Measurements from ENCODE around the gene GET4.

GET4 gene

DNA sequence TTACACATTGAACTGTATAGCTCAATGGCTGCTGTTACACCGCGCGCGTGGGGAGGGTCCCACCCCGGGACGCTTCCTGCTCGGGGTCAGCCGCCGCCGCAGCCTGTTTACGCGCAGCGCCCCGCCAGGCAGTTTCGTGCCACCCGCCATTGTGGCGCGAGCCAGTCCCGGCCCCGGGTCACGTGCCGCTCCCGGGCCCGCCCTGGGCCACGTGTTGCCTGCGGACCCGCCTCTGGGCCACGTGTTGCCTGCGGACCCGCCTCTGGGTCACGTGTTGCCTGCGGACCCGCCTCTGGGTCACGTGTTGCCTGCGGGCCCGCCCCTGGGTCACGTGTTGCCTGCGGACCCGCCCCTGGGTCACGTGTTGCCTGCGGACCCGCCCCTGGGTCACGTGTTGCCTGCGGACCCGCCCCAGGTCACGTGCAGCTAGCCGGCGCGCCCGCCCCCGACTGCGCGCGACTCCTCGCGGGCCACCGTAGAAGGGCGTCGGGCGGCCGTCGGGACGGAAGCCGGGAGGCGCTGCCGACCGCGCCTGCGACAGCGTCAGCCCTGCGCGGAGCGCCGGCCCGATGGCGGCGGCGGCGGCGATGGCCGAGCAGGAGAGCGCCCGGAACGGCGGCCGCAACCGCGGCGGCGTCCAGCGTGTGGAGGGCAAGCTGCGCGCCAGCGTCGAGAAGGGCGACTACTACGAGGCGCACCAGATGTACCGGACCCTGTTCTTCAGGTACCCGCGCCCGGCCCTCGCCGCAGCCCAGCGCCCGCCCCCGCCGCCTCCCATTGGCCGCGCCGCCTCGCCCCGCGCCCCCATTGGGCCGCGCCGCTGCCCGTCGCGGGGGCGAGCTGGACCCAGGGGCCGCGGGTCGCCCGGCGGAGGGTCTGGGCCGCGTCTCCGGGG lies at the start of gene GET4:
TSS of gene GET4 (plus strand) at position 478 of the 895 bp plus-strand sequence. CDS start at position 570, 92 bp downstream.
- H3K36me3 ChIP-seq (ENCODE audit: insufficient read depth, low read length), result peaks cover 11% of the 10 kb centered on the region; the same call in 1 of the 2 replicates
- H3K27ac ChIP-seq (ENCODE audit: low read depth, low read length), result peak within 1 kb of the TSS; percentile 71
- no peaks in the 10 kb centered on the region for H3K27me3 ChIP-seq (ENCODE audit: insufficient read depth, low read length)
- peaks cover 22% of the 10 kb centered on the region for H3K4me1 ChIP-seq (ENCODE audit: control insufficient read depth, insufficient read depth, low read length, unreplicated experiment)
- peaks cover 36% of the 10 kb centered on the region for H3K79me2 ChIP-seq (ENCODE audit: control insufficient read depth, insufficient read depth, low read length, unreplicated experiment)
- peak within 1 kb of the TSS; percentile 87 for H3K4me3 ChIP-seq (ENCODE audit: low read depth, low read length)
- H2AFZ ChIP-seq (ENCODE audit: low read length, unreplicated experiment), result peak within 1 kb of the TSS; percentile 91

- H3K4me3 ChIP-seq (ENCODE audit: low read depth, low read length), result no peak overlapping the region
- H3K36me3 ChIP-seq (ENCODE audit: insufficient read depth, low read length), result no peaks in the 10 kb centered on the region
- peaks cover 44% of the 10 kb centered on the region for H3K4me1 ChIP-seq (ENCODE audit: control insufficient read depth, insufficient read depth, low read length, unreplicated experiment)
- peaks cover 78% of the 10 kb centered on the region for H3K79me2 ChIP-seq (ENCODE audit: control insufficient read depth, insufficient read depth, low read length, unreplicated experiment)
- no peak overlapping the region for H3K27ac ChIP-seq (ENCODE audit: low read depth, low read length)
- no peak overlapping the region for H2AFZ ChIP-seq (ENCODE audit: low read length, unreplicated experiment)
- no peaks in the 10 kb centered on the region for H3K27me3 ChIP-seq (ENCODE audit: insufficient read depth, low read length)
Observed at GRCh38 chr7:828793-829561, 47.4 kb upstream of the GET4 start.

DNA sequence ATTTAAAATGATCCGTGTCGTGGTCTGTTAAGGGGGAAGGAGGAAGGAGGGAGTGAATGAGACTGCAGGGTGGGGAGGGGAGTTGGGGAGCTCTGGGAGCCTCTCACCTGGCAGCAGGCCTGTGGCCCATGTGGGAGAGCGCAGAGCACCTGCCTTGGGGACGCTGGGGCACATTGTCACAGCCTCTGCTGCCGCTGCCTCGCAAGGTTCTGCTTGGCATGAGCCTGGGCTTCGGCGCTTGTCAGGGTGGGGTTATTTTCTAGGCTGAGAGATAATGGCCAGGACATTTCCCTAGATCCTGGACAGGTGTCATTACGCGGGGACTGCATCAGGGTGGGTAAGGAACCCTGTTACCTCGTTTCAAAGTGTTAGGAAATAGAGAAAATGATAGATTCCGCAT lies 46.3 kb upstream of the GET4 start:
- H2AFZ ChIP-seq (ENCODE audit: low read length, unreplicated experiment), result no peak overlapping the region
- H3K27me3 ChIP-seq (ENCODE audit: insufficient read depth, low read length), result no peaks in the 10 kb centered on the region
- H3K36me3 ChIP-seq (ENCODE audit: insufficient read depth, low read length), result no peaks in the 10 kb centered on the region
- H3K27ac ChIP-seq (ENCODE audit: low read depth, low read length), result no peak overlapping the region; the same call in 1 of the 2 replicates
- H3K4me1 ChIP-seq (ENCODE audit: control insufficient read depth, insufficient read depth, low read length, unreplicated experiment), result peaks cover 42% of the 10 kb centered on the region
- no peak overlapping the region for H3K4me3 ChIP-seq (ENCODE audit: low read depth, low read length)
- H3K79me2 ChIP-seq (ENCODE audit: control insufficient read depth, insufficient read depth, low read length, unreplicated experiment), result peaks cover 77% of the 10 kb centered on the region

DNA sequence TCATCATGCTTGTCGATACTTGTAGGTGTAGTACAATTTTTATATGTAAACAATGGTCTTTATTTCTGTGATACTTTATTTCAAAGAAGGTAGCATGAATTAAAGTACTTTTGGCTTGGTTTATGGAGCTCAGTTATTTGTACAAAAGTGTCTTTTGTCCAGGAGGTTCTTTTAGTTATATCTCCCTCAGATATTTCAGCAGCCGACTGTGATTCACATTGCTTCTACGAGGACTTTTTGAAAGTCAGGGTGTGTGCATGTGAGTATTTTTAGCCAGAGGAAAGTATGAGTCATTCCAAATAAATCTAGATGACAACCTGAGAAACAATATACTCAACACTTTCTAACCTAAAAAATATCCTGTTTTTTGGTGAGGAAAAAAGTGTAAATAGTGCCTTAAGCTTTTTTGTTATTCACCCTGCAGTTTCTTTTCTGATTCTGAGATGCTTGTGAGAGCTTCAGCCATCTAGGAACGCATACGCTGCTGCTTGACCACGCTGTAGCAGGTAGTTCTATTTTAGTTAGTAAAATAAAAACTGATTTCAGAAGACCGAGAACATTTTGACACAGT lies 44.7 kb upstream of the GET4 start:
- Histone ChIP-seq H3K4me3 (ENCODE audit: low read depth, low read length) (peak overlapping the region; percentile 64), H3K27ac (ENCODE audit: low read depth, low read length) (peak overlapping the region; percentile 99), H3K79me2 (ENCODE audit: control insufficient read depth, insufficient read depth, low read length, unreplicated experiment) (peaks cover 78% of the 10 kb centered on the region), H3K4me1 (ENCODE audit: control insufficient read depth, insufficient read depth, low read length, unreplicated experiment) (peaks cover 29% of the 10 kb centered on the region), H2AFZ (ENCODE audit: low read length, unreplicated experiment) (no peak overlapping the region), H3K27me3 (ENCODE audit: insufficient read depth, low read length) (no peaks in the 10 kb centered on the region), H3K36me3 (ENCODE audit: insufficient read depth, low read length) (no peaks in the 10 kb centered on the region)

DNA sequence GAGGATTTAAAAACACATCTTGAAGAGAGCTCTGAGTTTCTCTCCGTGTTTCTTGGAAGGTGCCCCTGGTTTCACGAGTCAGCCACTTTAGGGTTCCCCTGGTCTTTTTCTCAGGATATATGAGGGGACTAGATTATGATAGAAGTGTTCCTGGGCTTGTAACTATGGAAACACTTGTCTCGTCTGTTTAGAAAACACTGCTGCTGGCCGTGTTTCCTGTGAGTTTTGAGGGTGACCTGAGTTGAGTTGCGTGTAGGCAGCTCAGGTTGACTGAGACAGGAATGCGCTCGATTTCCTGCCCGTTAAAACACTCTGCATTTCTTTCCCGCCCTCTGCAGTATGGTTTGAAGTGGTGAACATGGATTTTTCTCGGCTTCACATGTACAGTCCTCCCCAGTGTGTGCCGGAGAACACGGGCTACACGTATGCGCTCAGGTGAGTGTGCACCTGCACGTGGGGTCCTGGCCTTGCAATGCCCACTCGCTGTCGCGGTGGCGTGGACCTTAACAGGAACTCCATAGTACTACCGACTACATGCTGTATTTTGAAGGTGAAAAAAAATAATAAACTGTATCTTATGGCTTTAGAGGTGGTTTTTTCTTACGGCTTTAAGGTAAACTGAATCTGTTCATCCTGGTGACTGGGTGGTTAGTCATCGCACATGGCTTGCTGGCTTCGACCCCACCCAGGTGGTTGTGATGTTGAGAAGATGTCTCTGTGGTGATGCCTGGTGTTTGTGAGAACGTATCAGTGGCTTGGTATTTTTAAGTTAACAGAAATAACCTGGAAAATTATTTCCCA lies 44.0 kb upstream of the GET4 start, which contains the start of gene SUN1:
TSS of gene SUN1 (plus strand) at position 310 of the 801 bp plus-strand sequence. CDS start at position 359, 49 bp downstream.
- Histone ChIP-seq H3K4me3 (ENCODE audit: low read depth, low read length) (peak within 1 kb of the TSS; percentile 64), H3K36me3 (ENCODE audit: insufficient read depth, low read length) (no peaks in the 10 kb centered on the region), H3K4me1 (ENCODE audit: control insufficient read depth, insufficient read depth, low read length, unreplicated experiment) (peaks cover 29% of the 10 kb centered on the region), H3K79me2 (ENCODE audit: control insufficient read depth, insufficient read depth, low read length, unreplicated experiment) (peaks cover 76% of the 10 kb centered on the region), H2AFZ (ENCODE audit: low read length, unreplicated experiment) (no peak within 1 kb of the TSS), H3K27ac (ENCODE audit: low read depth, low read length) (peak within 1 kb of the TSS; percentile 99), H3K27me3 (ENCODE audit: insufficient read depth, low read length) (no peaks in the 10 kb centered on the region)

- H3K79me2 ChIP-seq (ENCODE audit: control insufficient read depth, insufficient read depth, low read length, unreplicated experiment), result peaks cover 79% of the 10 kb centered on the region
- no peak overlapping the region for H2AFZ ChIP-seq (ENCODE audit: low read length, unreplicated experiment)
- H3K4me3 ChIP-seq (ENCODE audit: low read depth, low read length), result no peak overlapping the region
- H3K27me3 ChIP-seq (ENCODE audit: insufficient read depth, low read length), result no peaks in the 10 kb centered on the region
- peaks cover 29% of the 10 kb centered on the region for H3K4me1 ChIP-seq (ENCODE audit: control insufficient read depth, insufficient read depth, low read length, unreplicated experiment)
- no peaks in the 10 kb centered on the region for H3K36me3 ChIP-seq (ENCODE audit: insufficient read depth, low read length)
- peak overlapping the region; percentile 99 for H3K27ac ChIP-seq (ENCODE audit: low read depth, low read length)
Observed at GRCh38 chr7:832968-833424, 43.4 kb upstream of the GET4 start.

GRCh38 chr7:833601-834258 lies 42.6 kb upstream of the GET4 start:
- Histone ChIP-seq H3K4me3 (ENCODE audit: low read depth, low read length) (no peak overlapping the region), H3K27me3 (ENCODE audit: insufficient read depth, low read length) (no peaks in the 10 kb centered on the region), H3K79me2 (ENCODE audit: control insufficient read depth, insufficient read depth, low read length, unreplicated experiment) (peaks cover 78% of the 10 kb centered on the region), H3K36me3 (ENCODE audit: insufficient read depth, low read length) (no peaks in the 10 kb centered on the region), H3K27ac (ENCODE audit: low read depth, low read length) (peak overlapping the region; percentile 99), H3K4me1 (ENCODE audit: control insufficient read depth, insufficient read depth, low read length, unreplicated experiment) (peaks cover 29% of the 10 kb centered on the region), H2AFZ (ENCODE audit: low read length, unreplicated experiment) (no peak overlapping the region)

GRCh38 chr7:834277-834676 lies 42.1 kb upstream of the GET4 start:
- no peak overlapping the region for H3K27ac ChIP-seq (ENCODE audit: low read depth, low read length)
- H2AFZ ChIP-seq (ENCODE audit: low read length, unreplicated experiment), result no peak overlapping the region
- no peaks in the 10 kb centered on the region for H3K36me3 ChIP-seq (ENCODE audit: insufficient read depth, low read length)
- no peak overlapping the region for H3K4me3 ChIP-seq (ENCODE audit: low read depth, low read length)
- H3K27me3 ChIP-seq (ENCODE audit: insufficient read depth, low read length), result no peaks in the 10 kb centered on the region
- peaks cover 72% of the 10 kb centered on the region for H3K79me2 ChIP-seq (ENCODE audit: control insufficient read depth, insufficient read depth, low read length, unreplicated experiment)
- H3K4me1 ChIP-seq (ENCODE audit: control insufficient read depth, insufficient read depth, low read length, unreplicated experiment), result peaks cover 29% of the 10 kb centered on the region

GRCh38 chr7:835021-835420 lies 41.3 kb upstream of the GET4 start:
- Histone ChIP-seq H2AFZ (ENCODE audit: low read length, unreplicated experiment) (no peak overlapping the region), H3K4me3 (ENCODE audit: low read depth, low read length) (no peak overlapping the region), H3K27ac (ENCODE audit: low read depth, low read length) (no peak overlapping the region), H3K36me3 (ENCODE audit: insufficient read depth, low read length) (peaks cover 4% of the 10 kb centered on the region; the same call in 1 of the 2 replicates), H3K4me1 (ENCODE audit: control insufficient read depth, insufficient read depth, low read length, unreplicated experiment) (peaks cover 29% of the 10 kb centered on the region), H3K79me2 (ENCODE audit: control insufficient read depth, insufficient read depth, low read length, unreplicated experiment) (peaks cover 67% of the 10 kb centered on the region), H3K27me3 (ENCODE audit: insufficient read depth, low read length) (no peaks in the 10 kb centered on the region)
